GM21717 (cell line): ENCODE measurements around the gene BTD.

Experiments used
- ATAC-seq: cut with Tn5 transposase; IDR thresholded peaks from one replicate; pipeline ENCODE4 v1.9.1; 2021; ENCODE audit warnings: mild to moderate bottlenecking, moderate library complexity; ENCODE audit not compliant: unreplicated experiment

BTD gene

DNA sequence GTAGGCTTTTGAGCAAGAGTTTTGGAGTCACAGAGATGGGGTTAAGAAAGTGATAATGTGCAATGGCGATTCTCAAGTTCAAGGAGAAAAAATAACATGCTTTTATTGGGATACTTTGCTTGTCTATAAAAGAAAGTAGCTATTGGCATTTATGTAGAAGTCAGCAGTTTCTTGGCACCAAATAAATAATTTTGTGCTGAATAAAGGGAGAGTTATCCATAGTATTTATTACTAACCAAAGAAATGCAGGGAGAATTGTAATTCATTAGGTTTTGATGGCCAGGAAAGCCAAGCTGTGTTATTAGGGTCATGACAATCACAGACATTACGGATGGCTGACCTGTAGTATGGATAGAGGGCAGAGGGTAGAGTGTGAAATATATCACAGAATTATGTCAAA is 33.1 kb downstream of the BTD start:
- no peak for ATAC-seq

GRCh38 chr3:15635121-15635661 is 33.6 kb downstream of the BTD start:
- no peak for ATAC-seq

DNA sequence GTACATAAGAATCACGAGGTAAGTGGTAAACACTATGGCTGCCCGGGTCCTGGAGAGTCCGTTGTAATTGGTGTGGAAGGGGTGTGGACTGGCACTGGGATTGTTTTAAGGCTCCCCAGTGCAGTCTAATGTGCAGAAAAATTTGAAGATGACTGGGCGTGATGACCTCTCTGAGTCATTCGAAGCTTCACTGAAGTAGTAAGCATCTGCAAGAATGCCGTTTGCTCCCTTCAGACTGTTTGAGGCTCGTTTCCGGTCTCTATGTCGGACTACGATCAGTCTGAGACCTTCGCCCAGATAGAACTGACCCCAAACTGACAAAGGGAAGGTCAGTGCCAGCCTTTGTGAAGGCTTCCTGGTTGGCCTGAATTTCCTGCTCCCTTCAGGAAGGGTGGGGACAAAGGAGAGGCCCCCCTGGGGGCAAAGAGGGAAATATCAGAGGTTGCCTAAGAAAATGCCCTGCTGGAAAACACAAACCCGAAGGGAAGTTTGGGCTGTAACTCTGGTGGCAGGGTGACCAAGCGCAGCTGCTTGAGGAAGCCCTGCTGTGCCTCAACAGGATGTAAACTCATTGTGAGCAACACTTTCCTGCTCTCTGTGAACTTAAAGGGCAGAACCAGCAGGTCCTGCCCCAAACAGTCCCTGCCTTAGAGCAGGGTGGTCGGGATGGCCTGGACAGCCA is 34.6 kb downstream of the BTD start:
- ATAC-seq: no peak

- no peak for ATAC-seq
These were observed 35.8 kb downstream of the BTD start for GRCh38 chr3:15637131-15637951.

- no peak for ATAC-seq
These were observed 36.8 kb downstream of the BTD start for GRCh38 chr3:15638193-15638890.

GRCh38 chr3:15638891-15639262 is 37.3 kb downstream of the BTD start:
- peak; percentile 40 for ATAC-seq

- ATAC-seq: no peak
These were observed 43.7 kb downstream of the BTD start for GRCh38 chr3:15645246-15645645.

DNA sequence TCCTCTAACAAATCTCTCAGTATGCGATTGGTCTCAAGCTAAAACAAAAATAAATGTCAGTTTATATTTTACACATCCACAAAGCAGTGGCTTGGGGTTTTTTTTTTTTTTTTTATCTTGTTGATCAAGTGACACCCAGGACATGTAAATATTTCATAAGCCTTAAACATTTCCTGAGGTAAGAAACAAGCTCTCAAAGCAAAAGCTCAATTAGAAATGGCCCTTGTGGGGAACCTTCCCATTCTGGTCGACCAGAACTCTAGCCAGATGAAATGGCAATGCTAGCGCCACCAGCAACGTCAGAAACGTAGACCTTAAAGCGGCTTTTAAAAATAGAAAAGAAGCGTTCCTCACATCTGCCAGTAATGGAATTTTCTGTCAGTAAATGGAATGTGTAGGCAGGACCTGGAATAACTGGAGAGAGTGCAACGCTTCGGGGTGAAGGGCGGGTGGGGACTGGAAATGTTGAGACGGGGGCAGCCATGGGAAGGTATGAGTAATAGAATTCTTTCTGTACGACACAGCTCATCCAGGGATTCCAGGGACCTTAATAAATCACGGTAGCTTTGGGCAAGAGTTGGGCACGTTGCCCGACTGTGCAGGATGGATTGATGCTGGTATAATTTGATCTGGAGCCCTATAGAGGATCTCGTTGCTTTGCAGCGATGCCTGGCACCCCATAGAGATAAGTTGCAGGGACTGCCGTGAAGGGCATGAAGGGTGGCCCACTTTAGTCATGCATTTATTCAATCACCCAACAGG is 44.4 kb downstream of the BTD start:
- ATAC-seq: no peak

DNA sequence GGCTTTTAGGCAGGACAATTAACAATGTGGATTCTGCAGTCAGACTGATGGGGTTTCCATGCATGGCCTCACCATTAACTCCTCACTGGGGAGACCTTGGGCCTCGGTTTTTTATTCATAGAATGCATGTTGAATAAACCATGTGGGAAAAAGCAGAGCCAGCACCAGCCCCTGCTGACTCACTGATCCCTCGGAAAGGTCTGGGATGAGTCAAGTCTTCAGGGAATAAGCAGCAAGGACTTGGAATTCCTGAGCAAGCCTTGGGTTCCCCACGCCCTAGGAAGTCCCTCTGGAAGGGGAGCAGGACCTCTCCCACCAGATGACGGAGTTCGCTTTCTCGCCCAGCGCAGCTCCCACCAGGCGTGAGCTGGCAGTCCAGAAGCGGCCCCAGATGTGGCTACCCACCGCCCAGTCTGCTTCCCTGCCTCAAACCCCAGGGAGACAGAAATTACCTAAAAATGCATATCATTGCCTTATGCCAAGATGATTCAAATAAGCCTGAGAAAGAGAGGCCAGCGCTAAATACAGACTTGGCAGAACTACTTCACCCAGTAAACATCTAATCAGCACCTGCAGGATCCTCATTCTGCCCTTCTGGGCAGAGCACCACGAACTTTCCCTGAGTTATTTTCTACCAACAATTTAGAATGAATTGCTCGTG is 45.4 kb downstream of the BTD start:
- ATAC-seq: peak; percentile 19

- ATAC-seq: peak; percentile 92
These were observed 46.1 kb downstream of the BTD start for GRCh38 chr3:15647611-15648167.

GRCh38 chr3:15649341-15649740 is 47.8 kb downstream of the BTD start:
- ATAC-seq: no peak

DNA sequence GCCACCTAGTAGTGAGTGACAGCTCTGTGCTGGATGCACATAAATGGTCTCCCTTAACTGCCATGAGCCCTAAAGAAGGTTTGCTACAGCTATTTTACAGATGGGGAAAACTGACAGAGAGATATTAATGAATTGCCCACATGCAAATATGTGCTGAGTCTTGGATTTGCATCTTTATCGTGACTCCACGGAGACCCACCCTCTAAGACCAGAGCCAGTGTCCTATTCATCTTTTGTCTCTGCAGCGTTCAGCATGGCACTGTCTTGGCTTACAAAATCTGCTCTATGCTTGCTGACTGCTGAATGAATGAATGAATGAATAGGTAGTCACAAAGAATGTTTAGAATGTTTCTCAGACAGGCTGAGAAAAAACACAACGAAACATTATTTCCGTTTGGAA is 48.3 kb downstream of the BTD start:
- no peak for ATAC-seq

DNA sequence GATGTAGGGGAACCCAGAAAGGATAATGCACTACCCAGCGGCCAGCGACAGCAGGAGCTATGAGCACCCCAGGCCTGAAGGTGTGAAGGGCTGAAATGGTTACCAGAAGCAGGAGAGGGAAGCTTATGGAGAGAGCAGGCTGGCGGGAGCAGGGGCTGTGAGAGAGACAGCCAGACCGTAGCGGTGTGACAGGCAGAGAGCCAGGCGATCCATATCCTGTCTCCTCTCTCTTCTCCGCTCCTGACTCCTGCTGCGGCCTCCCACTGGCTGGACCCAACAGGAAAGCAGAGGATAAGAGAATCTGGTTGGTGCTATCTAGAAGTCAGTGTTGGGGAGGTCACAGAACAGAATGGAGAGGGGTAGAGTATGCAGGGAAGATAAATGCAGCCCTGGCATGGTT is 49.9 kb downstream of the BTD start:
- ATAC-seq: no peak

DNA sequence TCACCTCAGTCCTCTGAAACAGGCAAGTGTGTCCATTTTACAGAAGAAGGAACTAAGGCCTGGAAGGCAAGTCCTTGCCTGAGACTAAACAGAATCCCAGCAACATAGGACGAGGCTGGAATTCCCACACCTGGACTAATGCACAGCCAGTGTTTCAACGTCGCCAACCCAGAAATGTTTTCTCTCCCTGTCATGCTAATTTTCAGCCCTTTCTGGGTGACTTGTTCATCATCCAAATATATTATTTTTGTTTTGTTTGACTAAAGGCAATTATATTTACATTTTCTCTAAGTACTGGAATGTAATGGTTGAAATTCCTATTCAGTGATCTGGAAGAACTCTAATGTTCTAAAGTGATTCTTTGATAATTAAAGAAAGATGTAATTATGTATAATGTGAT is 51.8 kb downstream of the BTD start:
- ATAC-seq: no peak

- no peak for ATAC-seq
These were observed 52.6 kb downstream of the BTD start for GRCh38 chr3:15654127-15654526.

GRCh38 chr3:15654891-15655290 is 53.3 kb downstream of the BTD start:
- ATAC-seq: no peak

GRCh38 chr3:15656342-15656741 is 54.8 kb downstream of the BTD start:
- ATAC-seq: no peak

- no peak for ATAC-seq
These were observed 55.5 kb downstream of the BTD start for GRCh38 chr3:15657016-15657415.

DNA sequence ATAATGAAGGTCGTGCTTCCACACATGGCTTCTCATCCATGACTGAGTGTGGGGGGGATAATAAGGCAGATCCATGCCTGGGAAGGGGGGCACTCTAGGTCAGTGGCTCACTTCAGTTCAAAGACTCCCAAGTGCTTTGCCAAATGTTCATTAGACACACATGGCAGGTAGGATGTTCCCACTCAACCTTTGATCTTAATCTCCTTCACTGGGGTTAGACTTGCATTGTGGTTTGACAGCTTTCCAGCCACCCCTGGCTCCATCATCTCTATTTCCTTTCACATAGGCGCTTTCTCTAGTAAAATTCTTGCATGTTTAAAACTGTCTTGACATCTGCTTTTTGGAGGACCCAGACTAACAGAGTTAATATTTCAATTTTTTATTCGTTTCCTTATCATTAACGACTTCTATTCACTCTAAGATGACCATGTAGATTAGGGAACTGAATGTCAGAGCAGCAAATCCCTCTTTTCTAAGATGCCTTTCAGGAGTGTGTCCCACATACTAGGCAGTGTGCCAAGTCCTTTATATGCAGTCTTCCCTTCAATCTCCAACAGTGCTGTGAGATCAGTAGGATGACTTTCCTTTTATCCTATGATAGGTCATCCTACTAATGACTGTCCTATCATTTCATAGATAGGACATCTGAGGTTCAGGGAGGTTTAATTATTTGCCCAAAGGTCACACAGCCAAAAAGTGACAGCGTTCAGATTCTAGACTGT is 57.9 kb downstream of the BTD start:
- no peak for ATAC-seq
